Measurements from ENCODE around the gene ZNF565.

ZNF565 gene

DNA sequence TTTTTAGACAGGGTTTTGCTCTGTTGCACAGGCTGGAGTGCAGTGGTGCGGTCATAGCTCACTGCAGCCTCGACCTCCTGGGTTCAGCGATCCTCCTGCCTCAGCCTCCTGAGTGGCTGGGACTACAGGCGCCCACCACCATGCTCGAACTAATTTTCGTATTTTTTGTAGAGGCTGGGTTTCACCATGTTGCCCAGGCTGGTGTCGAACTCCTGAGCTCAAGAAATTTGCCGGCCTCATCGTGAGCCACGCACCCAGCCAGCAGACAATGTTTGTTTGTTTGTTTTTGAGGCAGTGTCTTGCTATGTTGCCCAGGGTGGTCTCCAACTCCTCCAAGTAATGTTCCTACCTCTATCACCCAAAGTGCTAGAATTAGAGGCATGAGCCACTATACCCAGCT, 61.3 kb downstream of the ZNF565 start:
- no peaks in the 10 kb centered on the region for H3K36me3 ChIP-seq (ENCODE audit: insufficient read depth)
- H3K4me2 ChIP-seq, result no peak overlapping the region
- no peak overlapping the region for H3K4me3 ChIP-seq (IDR thresholded peaks at IDR 0.05; ENCODE audit: insufficient read depth, low read depth, low read length)
- TF ChIP-seq, protein P1, sequence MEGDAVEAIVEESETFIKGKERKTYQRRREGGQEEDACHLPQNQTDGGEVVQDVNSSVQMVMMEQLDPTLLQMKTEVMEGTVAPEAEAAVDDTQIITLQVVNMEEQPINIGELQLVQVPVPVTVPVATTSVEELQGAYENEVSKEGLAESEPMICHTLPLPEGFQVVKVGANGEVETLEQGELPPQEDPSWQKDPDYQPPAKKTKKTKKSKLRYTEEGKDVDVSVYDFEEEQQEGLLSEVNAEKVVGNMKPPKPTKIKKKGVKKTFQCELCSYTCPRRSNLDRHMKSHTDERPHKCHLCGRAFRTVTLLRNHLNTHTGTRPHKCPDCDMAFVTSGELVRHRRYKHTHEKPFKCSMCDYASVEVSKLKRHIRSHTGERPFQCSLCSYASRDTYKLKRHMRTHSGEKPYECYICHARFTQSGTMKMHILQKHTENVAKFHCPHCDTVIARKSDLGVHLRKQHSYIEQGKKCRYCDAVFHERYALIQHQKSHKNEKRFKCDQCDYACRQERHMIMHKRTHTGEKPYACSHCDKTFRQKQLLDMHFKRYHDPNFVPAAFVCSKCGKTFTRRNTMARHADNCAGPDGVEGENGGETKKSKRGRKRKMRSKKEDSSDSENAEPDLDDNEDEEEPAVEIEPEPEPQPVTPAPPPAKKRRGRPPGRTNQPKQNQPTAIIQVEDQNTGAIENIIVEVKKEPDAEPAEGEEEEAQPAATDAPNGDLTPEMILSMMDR (conservative IDR thresholded peaks at IDR 0.05; ENCODE audit: low read depth, low read length), result no peak
- H3K27me3 ChIP-seq (ENCODE audit: insufficient read depth, low read depth), result no peaks in the 10 kb centered on the region
- H3K79me2 ChIP-seq (ENCODE audit: insufficient read depth, low read depth), result no peaks in the 10 kb centered on the region
- H3K9ac ChIP-seq, result no peak overlapping the region
- no peaks in the 10 kb centered on the region for H3K4me1 ChIP-seq (ENCODE audit: low read depth, poor library complexity, severe bottlenecking)
- H3K27ac ChIP-seq, result no peak overlapping the region
- no peaks in the 10 kb centered on the region for H4K20me1 ChIP-seq (ENCODE audit: insufficient read depth)
- no peak overlapping the region for H2AFZ ChIP-seq (ENCODE audit: low read depth)

DNA sequence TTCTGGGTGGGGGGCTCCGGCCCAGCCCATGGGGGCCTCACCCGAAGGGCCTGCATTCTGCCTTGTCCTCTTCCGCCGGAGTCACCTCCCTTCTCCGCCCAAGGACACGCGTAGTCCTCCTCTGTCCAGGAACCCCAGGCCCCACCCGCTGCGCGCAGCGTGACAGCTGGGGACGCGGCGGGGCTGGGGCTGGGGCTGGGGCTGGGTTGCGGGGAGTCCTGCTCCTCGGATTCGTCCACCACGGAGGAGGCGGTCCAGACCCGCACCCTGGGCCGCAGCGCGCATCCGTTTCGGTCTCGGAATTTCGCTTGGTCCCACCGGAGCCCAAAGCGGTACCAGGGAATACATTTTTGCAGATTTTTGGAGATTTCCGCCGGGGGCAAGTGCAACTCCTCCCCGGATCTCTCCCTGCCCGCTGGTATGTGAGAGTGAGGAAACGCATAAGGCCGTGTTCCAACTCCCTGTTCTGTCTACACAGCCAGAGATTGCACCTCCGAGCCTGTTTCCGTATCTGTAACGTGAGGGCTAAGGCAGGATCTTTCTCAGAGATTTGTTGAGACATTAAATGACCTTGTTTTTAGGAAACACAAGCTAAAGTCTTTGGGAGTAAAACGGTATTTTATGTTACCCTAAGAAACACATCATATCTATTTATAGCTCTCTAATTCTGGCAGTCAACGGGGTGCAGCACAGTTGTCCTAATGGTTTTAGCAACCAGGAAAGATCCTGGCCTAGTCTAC, 61.9 kb downstream of the ZNF565 start, which contains the start of gene COX7A1:
COX7A1 (minus strand) TSS at position 96 of the 740 bp plus-strand sequence; CDS start at position 56, 40 bp downstream.
- no peak within 1 kb of the TSS for H3K4me2 ChIP-seq
- no peak within 1 kb of the TSS for H3K9ac ChIP-seq
- H3K27ac ChIP-seq, result no peak within 1 kb of the TSS
- H3K4me1 ChIP-seq (ENCODE audit: low read depth, poor library complexity, severe bottlenecking), result no peaks in the 10 kb centered on the region
- no peaks in the 10 kb centered on the region for H3K27me3 ChIP-seq (ENCODE audit: insufficient read depth, low read depth)
- TF ChIP-seq, protein P1 (conservative IDR thresholded peaks at IDR 0.05; ENCODE audit: low read depth, low read length), result no peak
- no peaks in the 10 kb centered on the region for H3K36me3 ChIP-seq (ENCODE audit: insufficient read depth)
- H3K4me3 ChIP-seq (IDR thresholded peaks at IDR 0.05; ENCODE audit: insufficient read depth, low read depth, low read length), result no peak within 1 kb of the TSS
- no peak within 1 kb of the TSS for H2AFZ ChIP-seq (ENCODE audit: low read depth)
- H4K20me1 ChIP-seq (ENCODE audit: insufficient read depth), result no peaks in the 10 kb centered on the region
- H3K79me2 ChIP-seq (ENCODE audit: insufficient read depth, low read depth), result no peaks in the 10 kb centered on the region

GRCh38 chr19:36152019-36152351, 62.5 kb downstream of the ZNF565 start:
- Histone ChIP-seq H4K20me1 (ENCODE audit: insufficient read depth) (no peaks in the 10 kb centered on the region), H2AFZ (ENCODE audit: low read depth) (no peak overlapping the region), H3K27ac (no peak overlapping the region), H3K9ac (no peak overlapping the region), H3K36me3 (ENCODE audit: insufficient read depth) (no peaks in the 10 kb centered on the region), H3K4me1 (ENCODE audit: low read depth, poor library complexity, severe bottlenecking) (no peaks in the 10 kb centered on the region), H3K4me3 (IDR thresholded peaks at IDR 0.05; ENCODE audit: insufficient read depth, low read depth, low read length) (no peak overlapping the region), H3K27me3 (ENCODE audit: insufficient read depth, low read depth) (no peaks in the 10 kb centered on the region), H3K79me2 (ENCODE audit: insufficient read depth, low read depth) (no peaks in the 10 kb centered on the region), H3K4me2 (no peak overlapping the region)
- TF ChIP-seq, protein P1 (conservative IDR thresholded peaks at IDR 0.05; ENCODE audit: low read depth, low read length), result no peak

DNA sequence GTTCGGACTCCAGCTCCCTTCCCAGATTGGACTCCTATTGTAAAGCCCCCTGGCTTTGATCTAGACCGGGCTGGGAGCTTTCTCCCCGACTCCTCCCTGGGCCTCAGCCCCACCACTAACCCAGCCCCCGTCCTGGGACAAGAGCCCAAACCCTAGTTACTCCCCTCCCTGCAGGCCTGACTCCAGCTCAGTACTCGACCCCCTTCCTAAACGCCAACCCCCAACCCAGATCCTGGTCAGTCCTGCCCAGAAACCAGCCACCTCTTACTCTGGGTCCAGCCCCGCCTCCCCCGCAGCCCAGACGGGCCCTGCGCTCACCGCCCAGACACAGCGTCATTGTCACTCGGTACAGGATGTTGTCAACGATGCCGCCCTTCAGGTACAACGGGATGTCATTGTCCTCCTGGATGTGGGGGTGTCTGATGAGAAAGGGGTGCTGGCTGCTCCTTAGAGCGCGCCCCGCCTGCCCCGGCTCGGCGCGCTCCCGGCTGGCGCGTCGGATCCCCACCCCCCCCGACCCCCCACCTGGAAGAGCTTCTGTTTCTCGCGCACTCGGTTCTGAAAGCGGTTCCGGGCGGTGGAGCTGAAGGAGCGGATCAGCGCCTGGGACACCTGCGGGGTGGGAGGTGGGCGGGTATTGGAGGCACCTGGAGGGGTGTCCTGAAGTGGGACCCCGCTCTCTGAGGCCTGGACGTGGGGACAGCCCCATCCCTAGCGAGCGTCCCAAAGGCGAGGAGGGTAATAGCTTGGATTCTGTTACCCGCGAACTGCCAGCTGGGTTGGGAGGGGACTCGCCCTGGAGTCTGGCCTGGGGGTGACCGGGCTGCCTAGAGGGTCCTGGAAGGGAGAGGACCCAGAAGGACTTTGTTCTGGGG, 63.1 kb downstream of the ZNF565 start:
- Histone ChIP-seq H3K4me2 (no peak overlapping the region), H4K20me1 (ENCODE audit: insufficient read depth) (no peaks in the 10 kb centered on the region), H3K27me3 (ENCODE audit: insufficient read depth, low read depth) (no peaks in the 10 kb centered on the region), H3K4me1 (ENCODE audit: low read depth, poor library complexity, severe bottlenecking) (no peaks in the 10 kb centered on the region), H3K27ac (no peak overlapping the region), H3K4me3 (IDR thresholded peaks at IDR 0.05; ENCODE audit: insufficient read depth, low read depth, low read length) (no peak overlapping the region), H3K9ac (no peak overlapping the region), H2AFZ (ENCODE audit: low read depth) (no peak overlapping the region), H3K36me3 (ENCODE audit: insufficient read depth) (no peaks in the 10 kb centered on the region; the same call in 1 of the 2 replicates), H3K79me2 (ENCODE audit: insufficient read depth, low read depth) (no peaks in the 10 kb centered on the region)
- TF ChIP-seq, protein P1 (conservative IDR thresholded peaks at IDR 0.05; ENCODE audit: low read depth, low read length), result no peak

All from KMS-11 (cell line).